Peyer's patch (tissue), 4 donors: ENCODE measurements around the gene GARIN3. TPM values are rescaled to one million over a fixed set of nuclear protein-coding genes. Genes with fewer than 3 reads are reported as not detected.

ENCODE experiments used
- DNase-seq, 3 donors: peaks; one replicate each; pipeline ENCODE4 v3.0.0-alpha.2; 2017 to 2019
- H3K27ac ChIP-seq, 4 donors: fragments of 200-600 bp; sonication (generic); one replicate each; pipeline ENCODE4 v1.5.1; 2016 to 2019
- H3K27me3 ChIP-seq, 2 donors: fragments of 200-600 bp; sonication (generic); one replicate each; pipeline ENCODE4 v1.5.1; 2019
- H3K36me3 ChIP-seq, 3 donors: fragments of 200-600 bp; sonication (generic); one replicate each; pipeline ENCODE4 v1.5.1; 2016 to 2019
- H3K4me1 ChIP-seq, 4 donors: fragments of 200-600 bp; sonication (generic); one replicate each; pipeline ENCODE4 v1.5.1; 2016 to 2019
- H3K4me3 ChIP-seq, 4 donors: fragments of 200-600 bp; sonication (generic); 1 replicate in 3 of 4; 2 replicates in 1 of 4; pipeline ENCODE4 v1.5.1; 2016 to 2019; ENCODE audit warnings: mild to moderate bottlenecking in 1 of 4
- H3K9me3 ChIP-seq, 4 donors: fragments of 200-600 bp; sonication (generic); one replicate each; pipeline ENCODE4 v1.5.1; 2016 to 2019; ENCODE audit warnings: mild to moderate bottlenecking in 1 of 4
- CTCF ChIP-seq, 6 experiments: fragments of 450-650 bp in 4 of 6; fragments of 200-600 bp in 2 of 6; sonication (generic) in 1 of 6; IDR thresholded peaks; one replicate each; pipeline ENCODE4 v1.5.1; 2017 to 2019; ENCODE audit warnings: antibody characterized with exemption in 6 of 6, mild to moderate bottlenecking in 3 of 6, moderate library complexity in 1 of 6
- POLR2A ChIP-seq, 2 donors: fragments of 450-650 bp; IDR thresholded peaks; one replicate each; pipeline ENCODE4 v1.5.1; 2017; ENCODE audit warnings: antibody characterized with exemption in 2 of 2, mild to moderate bottlenecking in 2 of 2, moderate library complexity in 2 of 2
- total RNA-seq, 4 donors: library from RNA; depleted of rRNA; stranded (reverse); fragments of >200 nt; gene quantifications; one replicate each; pipeline ENCODE4 v1.1.0, GENCODE V29; 2016

Gene GARIN3
- not detected for total RNA-seq

GRCh38 chr5:157166214-157167213 lies at the start of gene GARIN3:
GARIN3 (minus strand) TSS chr5:157166264; CDS start chr5:157166168, 96 bp downstream.
- Histone ChIP-seq H3K4me1 (no peaks in the 10 kb centered on the region), H3K27me3 (no peaks in the 10 kb centered on the region), H3K4me3 (no peak within 1 kb of the TSS), H3K9me3 (no peaks in the 10 kb centered on the region), H3K27ac (no peak within 1 kb of the TSS), H3K36me3 (no peaks in the 10 kb centered on the region)
- TF ChIP-seq CTCF (IDR thresholded peaks at IDR 0.05), result no peak
- no peak for TF ChIP-seq POLR2A (IDR thresholded peaks at IDR 0.05)
- no peak for DNase-seq

- no peak overlapping the region for H3K4me3 ChIP-seq
- no peaks in the 10 kb centered on the region for H3K9me3 ChIP-seq
- peaks cover 0 to 6% (median 2%) of the 10 kb centered on the region in 4 donors for H3K4me1 ChIP-seq
Measured at GRCh38 chr5:157215514-157216167, 49.6 kb upstream of the GARIN3 start.

GRCh38 chr5:157214861-157215513 lies 48.9 kb upstream of the GARIN3 start:
- Histone ChIP-seq H3K36me3 (no peaks in the 10 kb centered on the region), H3K9me3 (no peaks in the 10 kb centered on the region), H3K27ac (peak overlapping the region in 1 of 4 donors; percentile 18), H3K4me1 (peaks cover 0 to 6% (median 2%) of the 10 kb centered on the region in 4 donors), H3K27me3 (no peaks in the 10 kb centered on the region), H3K4me3 (no peak overlapping the region)
- DNase-seq, result no peak
- TF ChIP-seq POLR2A (IDR thresholded peaks at IDR 0.05), result no peak

More at GRCh38 chr5:157215514-157216167, 49.6 kb upstream of the GARIN3 start:
- no peak for DNase-seq
- H3K27me3 ChIP-seq, result no peaks in the 10 kb centered on the region
- H3K36me3 ChIP-seq, result no peaks in the 10 kb centered on the region
- TF ChIP-seq CTCF (IDR thresholded peaks at IDR 0.05), result no peak
- no peak for TF ChIP-seq POLR2A (IDR thresholded peaks at IDR 0.05)
- no peak overlapping the region for H3K27ac ChIP-seq

GRCh38 chr5:157214415-157214814 lies 48.4 kb upstream of the GARIN3 start:
- no peak overlapping the region for H3K4me3 ChIP-seq
- H3K27ac ChIP-seq, result peak overlapping the region in 1 of 4 donors; percentile 18
- no peaks in the 10 kb centered on the region for H3K9me3 ChIP-seq
- H3K27me3 ChIP-seq, result no peaks in the 10 kb centered on the region
- no peak for TF ChIP-seq CTCF (IDR thresholded peaks at IDR 0.05)
- TF ChIP-seq POLR2A (IDR thresholded peaks at IDR 0.05), result no peak
- H3K36me3 ChIP-seq, result no peaks in the 10 kb centered on the region
- H3K4me1 ChIP-seq, result peaks cover 0 to 6% (median 2%) of the 10 kb centered on the region in 4 donors
- DNase-seq, result no peak

GRCh38 chr5:157213527-157214243 lies 47.6 kb upstream of the GARIN3 start:
- Histone ChIP-seq H3K4me3 (no peak overlapping the region), H3K27me3 (no peaks in the 10 kb centered on the region), H3K27ac (no peak overlapping the region), H3K4me1 (peaks cover 0 to 6% (median 2%) of the 10 kb centered on the region in 4 donors), H3K9me3 (no peaks in the 10 kb centered on the region), H3K36me3 (no peaks in the 10 kb centered on the region)
- TF ChIP-seq CTCF (IDR thresholded peaks at IDR 0.05) (no peak), POLR2A (IDR thresholded peaks at IDR 0.05) (no peak)
- no peak for DNase-seq
